GM23338 (cell line): ENCODE measurements around the gene MINPP1. TPM values are rescaled to one million over a fixed set of nuclear protein-coding genes. Genes with fewer than 3 reads are reported as not detected.

Source experiments
- ATAC-seq: fragments of 200-7000 bp; cut with Tn5 transposase; 3 replicates; pipeline ENCODE4 v1.9.1; 2020
- DNase-seq: peaks from one replicate; pipeline ENCODE4 v3.0.0-alpha.2; 2015; ENCODE audit warnings: low spot score
- H2AFZ ChIP-seq: fragments of 200-600 bp; sonication (generic); 2 replicates; pipeline ENCODE4 v1.8.0; 2016; ENCODE audit warnings: antibody characterized with exemption, mild to moderate bottlenecking, moderate library complexity
- H3F3A ChIP-seq: fragments of 200-600 bp; sonication (generic); replicated peaks from 2 replicates; pipeline ENCODE4 v1.8.0; 2017; ENCODE audit warnings: antibody characterized with exemption, mixed run types, low read depth
- H3K27ac ChIP-seq: fragments of 200-600 bp; sonication (generic); 2 replicates; pipeline ENCODE4 v1.6.1; 2016; ENCODE audit warnings: low read depth
- H3K27me3 ChIP-seq: fragments of 200-600 bp; sonication (generic); 2 replicates; pipeline ENCODE4 v1.8.0; 2016; ENCODE audit warnings: mild to moderate bottlenecking, mixed run types, moderate library complexity; ENCODE audit not compliant: insufficient read depth
- H3K36me3 ChIP-seq: fragments of 200-600 bp; sonication (generic); 2 replicates; pipeline ENCODE4 v1.8.0; 2016; ENCODE audit warnings: mild to moderate bottlenecking; ENCODE audit not compliant: insufficient read depth
- H3K4me1 ChIP-seq: fragments of 200-600 bp; sonication (generic); 2 replicates; pipeline ENCODE4 v1.8.0; 2016; ENCODE audit warnings: mild to moderate bottlenecking, moderate library complexity; ENCODE audit not compliant: insufficient read depth
- H3K4me2 ChIP-seq: fragments of 200-600 bp; sonication (generic); 2 replicates; pipeline ENCODE4 v1.7.1; 2017; ENCODE audit warnings: mixed run types
- H3K4me3 ChIP-seq: fragments of 200-600 bp; sonication (generic); 2 replicates; pipeline ENCODE4 v1.6.1; 2016; ENCODE audit warnings: mixed run types
- H3K79me2 ChIP-seq: fragments of 200-600 bp; sonication (generic); replicated peaks from 2 replicates; pipeline ENCODE4 v1.8.0; 2017; ENCODE audit warnings: mild to moderate bottlenecking; ENCODE audit not compliant: insufficient read depth
- H3K9me2 ChIP-seq: fragments of 200-600 bp; sonication (generic); 2 replicates; pipeline ENCODE4 v1.8.0; 2017; ENCODE audit not compliant: insufficient read depth
- H4K20me1 ChIP-seq: fragments of 200-600 bp; sonication (generic); replicated peaks from 2 replicates; pipeline ENCODE4 v1.8.0; 2017; ENCODE audit warnings: mild to moderate bottlenecking; ENCODE audit not compliant: insufficient read depth
- H3K27ac Mint-ChIP-seq: 2 replicates; pipeline ENCODE4 v1.8.0; 2020; ENCODE audit warnings: inconsistent platforms, mild to moderate bottlenecking, moderate library complexity, mixed read lengths
- H3K27me3 Mint-ChIP-seq: 3 replicates; pipeline ENCODE4 v1.8.0; 2022; ENCODE audit warnings: low read depth, mild to moderate bottlenecking, moderate library complexity, mixed read lengths, inconsistent platforms; ENCODE audit not compliant: insufficient read depth, poor library complexity
- H3K36me3 Mint-ChIP-seq: 3 replicates; pipeline ENCODE4 v1.8.0; 2021; ENCODE audit warnings: low read depth, mild to moderate bottlenecking, inconsistent platforms, moderate library complexity, mixed read lengths
- H3K4me1 Mint-ChIP-seq: 3 replicates; pipeline ENCODE4 v1.8.0; 2020; ENCODE audit warnings: mild to moderate bottlenecking, inconsistent platforms, mixed read lengths
- H3K4me3 Mint-ChIP-seq: 3 replicates; pipeline ENCODE4 v1.8.0; 2021; ENCODE audit warnings: moderate library complexity, mild to moderate bottlenecking, inconsistent platforms, mixed read lengths
- H3K9me3 Mint-ChIP-seq: 3 replicates; pipeline ENCODE4 v1.8.0; 2020; ENCODE audit warnings: moderate library complexity, mild to moderate bottlenecking, inconsistent platforms, mixed read lengths
- CREB1 ChIP-seq: fragments of 250-450 bp; sonication (Bioruptor Pico); IDR thresholded peaks from 2 replicates; pipeline ENCODE4 v1.5.0; 2020; ENCODE audit warnings: low read depth, mild to moderate bottlenecking, moderate library complexity
- CTCF ChIP-seq, 2 experiments: fragments of 200-600 bp in 1 of 2; sonication (generic) in 1 of 2; conservative IDR thresholded peaks; 2 replicates each; pipeline versions ENCODE4 v1.5.1 to v1.6.1; 2016 to 2017; ENCODE audit warnings: antibody characterized with exemption in 2 of 2, low read depth in 2 of 2, mild to moderate bottlenecking in 2 of 2, moderate library complexity in 1 of 2
- ETS1 ChIP-seq: IDR thresholded peaks from 2 replicates; pipeline ENCODE4 v1.6.1; 2016; ENCODE audit warnings: antibody characterized with exemption
- EZH2 ChIP-seq: fragments of 200-600 bp; sonication (generic); IDR thresholded peaks from one replicate; pipeline ENCODE4 v1.8.0; 2017; ENCODE audit warnings: antibody characterized with exemption, mild to moderate bottlenecking, low read depth; ENCODE audit not compliant: unreplicated experiment
- EZH2phosphoT487 ChIP-seq: fragments of 200-600 bp; sonication (generic); IDR thresholded peaks from one replicate; pipeline ENCODE4 v1.8.1; 2018; ENCODE audit warnings: antibody characterized with exemption; ENCODE audit not compliant: unreplicated experiment
- POLR2AphosphoS5 ChIP-seq: IDR thresholded peaks from 2 replicates; pipeline ENCODE4 v1.6.1; 2016; ENCODE audit warnings: antibody characterized with exemption, low read depth
- REST ChIP-seq: IDR thresholded peaks from one replicate; pipeline ENCODE4 v1.6.1; 2018; ENCODE audit warnings: antibody characterized with exemption; ENCODE audit not compliant: unreplicated experiment
- STAT1 ChIP-seq: IDR thresholded peaks from one replicate; pipeline ENCODE4 v1.6.1; 2016; ENCODE audit warnings: antibody characterized with exemption; ENCODE audit not compliant: unreplicated experiment
- ZNF114 ChIP-seq: fragments of 250-450 bp; sonication (Bioruptor Pico); IDR thresholded peaks from 2 replicates; pipeline ENCODE4 v1.5.0; 2020; ENCODE audit warnings: mild to moderate bottlenecking, moderate library complexity
- ZNF331 ChIP-seq: fragments of 250-450 bp; sonication (Bioruptor Pico); IDR thresholded peaks from 2 replicates; pipeline ENCODE4 v1.5.0; 2020; ENCODE audit warnings: low read depth, mild to moderate bottlenecking, moderate library complexity
- ZNF462 ChIP-seq: fragments of 250-450 bp; sonication (Bioruptor Pico); IDR thresholded peaks from 2 replicates; pipeline ENCODE4 v1.5.0; 2020; ENCODE audit warnings: mild to moderate bottlenecking, moderate library complexity
- polyA plus RNA-seq: library from polyadenylated mRNA; unstranded; fragments of >200 nt; fragmentation: Nextera tagmentation; extraction: Ambion mirVana; gene quantifications from 2 replicates; pipeline ENCODE4 v1.2.1, GENCODE V29; 2016
- total RNA-seq: library from RNA; depleted of rRNA; stranded (reverse); fragments of >200 nt; shearing (Covaris generic); gene quantifications from 2 replicates; pipeline ENCODE4 v1.2.3, GENCODE V29; 2014

Gene MINPP1
- total and polyA plus RNA-seq, 2 experiments from 2014 or later, result 27.0 to 39.3 TPM

GRCh38 chr10:87511526-87511925, 6.8 kb downstream of the MINPP1 start (continued):
- TF ChIP-seq POLR2AphosphoS5, result no peak
- TF ChIP-seq STAT1, result no peak
- no peak for TF ChIP-seq ETS1

- no peak overlapping the region for H3K27ac ChIP-seq
- Mint-ChIP-seq H3K36me3 (peaks cover 56% of the 10 kb centered on the region), H3K27ac (no peak overlapping the region), H3K27me3 (peaks cover 2% of the 10 kb centered on the region), H3K4me1 (no peaks in the 10 kb centered on the region), H3K4me3 (no peak overlapping the region), H3K9me3 (no peaks in the 10 kb centered on the region)
- H3K27me3 ChIP-seq, result no peaks in the 10 kb centered on the region
- no peak overlapping the region for H2AFZ ChIP-seq
- no peaks in the 10 kb centered on the region for H3F3A ChIP-seq
- peaks cover 30% of the 10 kb centered on the region for H3K36me3 ChIP-seq
- H3K4me3 ChIP-seq, result no peak overlapping the region
- DNase-seq (no peak), ATAC-seq (no peak)
- H3K4me2 ChIP-seq, result no peak overlapping the region
- H3K9me2 ChIP-seq, result no peaks in the 10 kb centered on the region
- H3K79me2 ChIP-seq, result no peaks in the 10 kb centered on the region
- no peaks in the 10 kb centered on the region for H3K4me1 ChIP-seq
- no peak for TF ChIP-seq ETS1
- no peak for TF ChIP-seq ZNF114 (CRISPR knock-in tag)
- no peak for TF ChIP-seq CTCF (conservative IDR thresholded peaks at IDR 0.05; ENCODE audit: low read depth in 2 of 2)
- no peak for TF ChIP-seq STAT1
- no peak for TF ChIP-seq ZNF462 (CRISPR knock-in tag)
- TF ChIP-seq CREB1 (CRISPR knock-in tag), result no peak
- no peak for TF ChIP-seq EZH2phosphoT487
- TF ChIP-seq REST, result no peak
- no peak for TF ChIP-seq POLR2AphosphoS5
- no peak for TF ChIP-seq EZH2
- TF ChIP-seq ZNF331, result no peak
- no peaks in the 10 kb centered on the region; the same call in 1 of the 2 replicates for H4K20me1 ChIP-seq
These were observed 14.2 kb downstream of the MINPP1 start for GRCh38 chr10:87518937-87519336.
